22Rv1 (cell line): ENCODE measurements around the gene CYLD.

Experiments
- ZFX ChIP-seq: fragments of 450-650 bp; IDR thresholded peaks from 2 replicates; pipeline ENCODE4 v1.6.1; 2017; ENCODE audit warnings: antibody characterized with exemption, borderline replicate concordance
- TF ChIP-seq, protein P1 (sequence below): fragments of 450-650 bp; IDR thresholded peaks from 2 replicates; pipeline ENCODE4 v1.5.1; 2017; ENCODE audit warnings: mild to moderate bottlenecking

DNA sequence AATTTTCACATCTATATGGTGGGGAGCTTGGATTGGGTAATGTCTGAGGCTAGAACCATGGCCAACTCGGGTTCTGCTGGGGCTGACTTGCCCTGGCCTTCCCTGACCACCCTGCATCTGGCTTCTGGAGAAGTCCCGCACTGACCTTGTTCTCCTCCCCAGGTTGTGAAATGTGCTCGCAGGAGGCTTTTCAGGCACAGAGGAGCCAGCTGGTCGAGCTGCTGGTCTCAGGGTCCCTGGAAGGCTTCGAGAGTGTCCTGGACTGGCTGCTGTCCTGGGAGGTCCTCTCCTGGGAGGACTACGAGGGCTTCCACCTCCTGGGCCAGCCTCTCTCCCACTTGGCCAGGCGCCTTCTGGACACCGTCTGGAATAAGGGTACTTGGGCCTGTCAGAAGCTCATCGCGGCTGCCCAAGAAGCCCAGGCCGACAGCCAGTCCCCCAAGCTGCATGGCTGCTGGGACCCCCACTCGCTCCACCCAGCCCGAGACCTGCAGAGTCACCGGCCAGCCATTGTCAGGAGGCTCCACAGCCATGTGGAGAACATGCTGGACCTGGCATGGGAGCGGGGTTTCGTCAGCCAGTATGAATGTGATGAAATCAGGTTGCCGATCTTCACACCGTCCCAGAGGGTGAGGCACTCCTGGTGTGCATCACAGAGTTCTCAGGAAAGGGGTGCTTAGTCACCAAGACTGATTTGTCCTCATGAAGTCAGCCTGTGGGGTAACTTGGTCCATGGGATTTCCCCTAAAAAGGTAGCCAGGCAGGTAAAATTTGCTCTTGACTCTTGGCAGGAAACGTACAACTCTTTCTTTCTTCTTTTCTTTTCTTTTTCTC, 42.3 kb upstream of the CYLD start:
- TF ChIP-seq, protein P1, sequence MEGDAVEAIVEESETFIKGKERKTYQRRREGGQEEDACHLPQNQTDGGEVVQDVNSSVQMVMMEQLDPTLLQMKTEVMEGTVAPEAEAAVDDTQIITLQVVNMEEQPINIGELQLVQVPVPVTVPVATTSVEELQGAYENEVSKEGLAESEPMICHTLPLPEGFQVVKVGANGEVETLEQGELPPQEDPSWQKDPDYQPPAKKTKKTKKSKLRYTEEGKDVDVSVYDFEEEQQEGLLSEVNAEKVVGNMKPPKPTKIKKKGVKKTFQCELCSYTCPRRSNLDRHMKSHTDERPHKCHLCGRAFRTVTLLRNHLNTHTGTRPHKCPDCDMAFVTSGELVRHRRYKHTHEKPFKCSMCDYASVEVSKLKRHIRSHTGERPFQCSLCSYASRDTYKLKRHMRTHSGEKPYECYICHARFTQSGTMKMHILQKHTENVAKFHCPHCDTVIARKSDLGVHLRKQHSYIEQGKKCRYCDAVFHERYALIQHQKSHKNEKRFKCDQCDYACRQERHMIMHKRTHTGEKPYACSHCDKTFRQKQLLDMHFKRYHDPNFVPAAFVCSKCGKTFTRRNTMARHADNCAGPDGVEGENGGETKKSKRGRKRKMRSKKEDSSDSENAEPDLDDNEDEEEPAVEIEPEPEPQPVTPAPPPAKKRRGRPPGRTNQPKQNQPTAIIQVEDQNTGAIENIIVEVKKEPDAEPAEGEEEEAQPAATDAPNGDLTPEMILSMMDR: no peak
- no peak for TF ChIP-seq ZFX
